ENCODE results near the gene WDR90. TPM values are rescaled to one million over a fixed set of nuclear protein-coding genes. Genes with fewer than 3 reads are reported as not detected.

Gene WDR90
- total RNA-seq, 1 donor from 2014 or later: 21.2 TPM

DNA sequence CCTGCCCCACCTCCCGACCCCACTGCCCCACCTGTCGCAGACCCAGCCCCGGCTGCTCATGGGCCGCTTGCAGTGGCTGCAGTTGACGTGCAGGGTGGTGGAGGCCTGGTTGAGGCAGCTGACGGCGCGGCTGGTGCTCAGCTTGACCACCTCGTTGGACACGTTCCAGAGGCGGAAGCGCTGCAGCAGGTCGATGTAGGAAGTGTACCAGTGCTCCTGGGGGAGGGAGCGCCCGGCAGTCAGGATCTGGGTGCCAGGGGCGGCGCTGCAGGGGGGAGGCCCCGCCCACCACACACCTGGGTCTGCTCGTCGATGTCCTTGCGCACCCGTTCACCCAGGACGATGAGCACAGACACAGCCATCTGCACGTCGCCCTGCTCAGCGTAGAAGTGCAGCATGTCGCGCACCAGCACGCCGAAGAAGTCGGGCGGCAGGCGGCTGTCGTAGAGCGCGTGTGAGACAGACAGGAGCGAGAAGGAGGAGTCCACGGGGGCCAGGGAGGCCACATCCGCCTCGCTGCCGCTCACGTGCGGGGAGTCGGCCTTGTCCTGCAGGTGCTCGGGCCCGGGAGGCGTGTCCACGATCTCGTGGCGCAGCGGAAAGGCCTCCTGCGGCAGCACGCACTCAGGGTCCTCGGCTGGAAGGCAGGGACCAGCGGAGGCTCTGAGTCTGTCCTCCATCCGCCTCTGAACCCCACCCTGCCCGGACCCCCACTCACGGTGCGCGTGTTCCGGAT lies 36.0 kb downstream of the WDR90 start:
- H3K79me2 ChIP-seq (ENCODE audit: insufficient read depth, low read length): peaks cover 78% of the 10 kb centered on the region
- no peak for DNase-seq (ENCODE audit: low read depth)
- H3K4me3 Mint-ChIP-seq (ENCODE audit: unreplicated experiment): no peak overlapping the region
- no peak overlapping the region for H3K9ac ChIP-seq (ENCODE audit: low read length)
- no peaks in the 10 kb centered on the region for H3K9me3 Mint-ChIP-seq (ENCODE audit: unreplicated experiment)
- H3K4me1 ChIP-seq (ENCODE audit: insufficient read depth, low read length): peaks cover 34% of the 10 kb centered on the region
- no peaks in the 10 kb centered on the region for H3K27me3 ChIP-seq (ENCODE audit: insufficient read depth, low read length)
- peaks cover 13% of the 10 kb centered on the region for H3K4me1 Mint-ChIP-seq (ENCODE audit: low read depth, unreplicated experiment)
- no peak overlapping the region for H2AFZ ChIP-seq (ENCODE audit: low read depth, low read length)
- H3K9me3 ChIP-seq (ENCODE audit: insufficient read depth, low read depth, low read length): no peaks in the 10 kb centered on the region
- H3K27me3 Mint-ChIP-seq (ENCODE audit: low read depth, unreplicated experiment): no peaks in the 10 kb centered on the region
- H3K4me3 ChIP-seq (ENCODE audit: insufficient read depth, low read depth, low read length): no peak overlapping the region
- no peak overlapping the region for H3K27ac ChIP-seq (ENCODE audit: low read depth, low read length)
- no peak overlapping the region for H3K4me2 ChIP-seq (ENCODE audit: low read length)
- H3K27ac Mint-ChIP-seq (ENCODE audit: unreplicated experiment): no peak overlapping the region
- H4K20me1 ChIP-seq (ENCODE audit: insufficient read depth, low read length): peaks cover 31% of the 10 kb centered on the region
- TF ChIP-seq, protein P1, sequence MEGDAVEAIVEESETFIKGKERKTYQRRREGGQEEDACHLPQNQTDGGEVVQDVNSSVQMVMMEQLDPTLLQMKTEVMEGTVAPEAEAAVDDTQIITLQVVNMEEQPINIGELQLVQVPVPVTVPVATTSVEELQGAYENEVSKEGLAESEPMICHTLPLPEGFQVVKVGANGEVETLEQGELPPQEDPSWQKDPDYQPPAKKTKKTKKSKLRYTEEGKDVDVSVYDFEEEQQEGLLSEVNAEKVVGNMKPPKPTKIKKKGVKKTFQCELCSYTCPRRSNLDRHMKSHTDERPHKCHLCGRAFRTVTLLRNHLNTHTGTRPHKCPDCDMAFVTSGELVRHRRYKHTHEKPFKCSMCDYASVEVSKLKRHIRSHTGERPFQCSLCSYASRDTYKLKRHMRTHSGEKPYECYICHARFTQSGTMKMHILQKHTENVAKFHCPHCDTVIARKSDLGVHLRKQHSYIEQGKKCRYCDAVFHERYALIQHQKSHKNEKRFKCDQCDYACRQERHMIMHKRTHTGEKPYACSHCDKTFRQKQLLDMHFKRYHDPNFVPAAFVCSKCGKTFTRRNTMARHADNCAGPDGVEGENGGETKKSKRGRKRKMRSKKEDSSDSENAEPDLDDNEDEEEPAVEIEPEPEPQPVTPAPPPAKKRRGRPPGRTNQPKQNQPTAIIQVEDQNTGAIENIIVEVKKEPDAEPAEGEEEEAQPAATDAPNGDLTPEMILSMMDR (IDR thresholded peaks at IDR 0.05; ENCODE audit: insufficient read depth, low read depth, low read length): no peak
- no peak for TF ChIP-seq EZH2 (IDR thresholded peaks at IDR 0.05; ENCODE audit: insufficient read depth, low read length)
- peaks cover 3% of the 10 kb centered on the region for H3K36me3 ChIP-seq (ENCODE audit: insufficient read depth, low read length)
- H3K36me3 Mint-ChIP-seq (ENCODE audit: low read depth, unreplicated experiment): peaks cover 10% of the 10 kb centered on the region
- FAIRE-seq: no peak

DNA sequence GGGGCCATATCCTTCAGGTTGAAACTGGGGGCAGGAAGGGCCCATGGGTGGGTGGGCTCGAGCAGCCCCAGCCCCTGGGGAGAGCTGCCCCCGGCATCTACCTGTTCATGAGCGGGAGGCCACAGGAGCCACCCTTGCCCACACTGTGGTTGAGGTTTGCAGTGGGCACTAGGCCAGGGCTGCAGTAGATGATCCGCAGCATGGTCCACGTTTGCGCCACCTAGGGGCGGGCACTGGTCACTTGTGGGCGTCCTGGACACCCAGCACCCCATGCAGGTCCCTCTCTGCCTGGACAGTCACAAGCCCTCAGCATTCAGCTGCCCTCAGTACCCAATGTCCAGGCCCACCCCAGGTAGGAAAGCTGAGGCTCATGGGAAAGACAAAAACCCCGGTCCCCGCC lies 36.8 kb downstream of the WDR90 start:
- Histone ChIP-seq H3K27ac (ENCODE audit: low read depth, low read length) (no peak overlapping the region), H3K36me3 (ENCODE audit: insufficient read depth, low read length) (peaks cover 3% of the 10 kb centered on the region), H3K9ac (ENCODE audit: low read length) (no peak overlapping the region), H3K9me3 (ENCODE audit: insufficient read depth, low read depth, low read length) (no peaks in the 10 kb centered on the region), H2AFZ (ENCODE audit: low read depth, low read length) (no peak overlapping the region), H3K4me2 (ENCODE audit: low read length) (no peak overlapping the region), H3K27me3 (ENCODE audit: insufficient read depth, low read length) (no peaks in the 10 kb centered on the region), H3K79me2 (ENCODE audit: insufficient read depth, low read length) (peaks cover 70% of the 10 kb centered on the region), H4K20me1 (ENCODE audit: insufficient read depth, low read length) (peaks cover 26% of the 10 kb centered on the region), H3K4me3 (ENCODE audit: insufficient read depth, low read depth, low read length) (no peak overlapping the region), H3K4me1 (ENCODE audit: insufficient read depth, low read length) (peaks cover 30% of the 10 kb centered on the region)
- Mint-ChIP-seq H3K4me1 (ENCODE audit: low read depth, unreplicated experiment) (peaks cover 14% of the 10 kb centered on the region), H3K9me3 (ENCODE audit: unreplicated experiment) (no peaks in the 10 kb centered on the region), H3K27ac (ENCODE audit: unreplicated experiment) (no peak overlapping the region), H3K4me3 (ENCODE audit: unreplicated experiment) (peak overlapping the region; percentile 67), H3K27me3 (ENCODE audit: low read depth, unreplicated experiment) (peaks cover 3% of the 10 kb centered on the region), H3K36me3 (ENCODE audit: low read depth, unreplicated experiment) (peaks cover 10% of the 10 kb centered on the region)
- FAIRE-seq (no peak), DNase-seq (ENCODE audit: low read depth) (no peak)
- no peak for TF ChIP-seq EZH2 (IDR thresholded peaks at IDR 0.05; ENCODE audit: insufficient read depth, low read length)
- TF ChIP-seq, protein P1 (IDR thresholded peaks at IDR 0.05; ENCODE audit: insufficient read depth, low read depth, low read length): peak; percentile 19
